GM19035 (cell line): ENCODE data around the gene ZC3H13.
"Not testable (repeated sequence)": the region's sequence is repeated elsewhere in the genome, so short reads cannot be mapped to it uniquely, and the experiment has no call there.

Source experiments
- ATAC-seq: cut with Tn5 transposase; IDR thresholded peaks from one replicate; pipeline ENCODE4 v1.9.1; 2021; ENCODE audit not compliant: unreplicated experiment

The ZC3H13 gene

DNA sequence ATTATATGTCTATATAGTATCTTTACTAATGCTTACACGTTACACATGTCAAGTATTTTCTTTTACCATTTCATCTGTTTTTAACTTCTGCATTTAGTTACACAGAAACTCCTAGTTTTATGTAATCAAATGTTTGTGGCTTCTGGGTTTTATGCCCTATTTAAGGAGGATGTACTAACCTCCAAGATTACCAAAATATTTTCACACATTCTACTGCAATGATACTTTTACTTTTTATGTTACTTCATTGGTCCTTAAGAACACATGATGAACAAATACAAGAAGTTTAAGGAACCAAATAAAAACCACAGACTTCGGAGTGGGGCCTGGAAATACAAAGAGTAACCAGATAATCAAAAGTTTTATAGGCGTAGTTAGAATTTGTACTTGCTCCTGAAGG, 37.2 kb downstream of the ZC3H13 start:
- ATAC-seq, result no peak

DNA sequence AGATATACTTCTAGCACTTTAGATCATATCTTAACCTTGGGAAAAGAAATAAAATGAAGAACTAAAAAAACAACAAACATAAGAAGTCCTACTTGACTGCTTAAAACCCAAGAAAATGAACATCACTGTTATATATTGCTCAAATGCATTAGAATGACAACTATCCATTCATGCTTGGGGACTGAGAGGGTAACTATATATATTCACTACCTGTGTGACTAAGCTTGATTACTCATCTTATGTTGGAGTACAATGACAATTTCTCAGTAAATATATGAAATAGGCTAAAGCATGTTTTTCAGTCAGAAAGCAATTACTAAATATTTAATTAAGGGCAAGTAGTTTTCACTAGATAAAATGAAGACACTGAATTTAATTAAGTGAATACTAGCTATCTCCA, 40.1 kb downstream of the ZC3H13 start:
- ATAC-seq, result no peak

DNA sequence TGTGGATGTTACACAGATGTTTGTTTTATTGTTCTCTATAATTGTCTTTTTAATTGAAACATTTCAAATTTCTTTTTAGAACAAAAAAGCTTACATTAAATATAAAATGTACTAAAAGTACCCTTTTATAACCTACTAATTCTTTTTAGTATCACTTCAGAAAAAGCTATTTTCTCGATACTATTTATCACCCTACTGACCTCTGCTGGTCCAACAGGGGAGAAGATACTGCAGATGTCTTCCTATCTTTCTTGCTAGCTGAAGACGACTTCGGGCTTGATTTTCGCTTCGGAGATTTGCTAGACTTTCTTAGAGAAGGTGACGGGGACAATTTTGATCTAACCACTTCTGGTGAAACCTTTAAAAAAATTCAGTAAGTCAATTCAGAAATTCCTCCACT, 42.4 kb downstream of the ZC3H13 start:
- no peak for ATAC-seq

DNA sequence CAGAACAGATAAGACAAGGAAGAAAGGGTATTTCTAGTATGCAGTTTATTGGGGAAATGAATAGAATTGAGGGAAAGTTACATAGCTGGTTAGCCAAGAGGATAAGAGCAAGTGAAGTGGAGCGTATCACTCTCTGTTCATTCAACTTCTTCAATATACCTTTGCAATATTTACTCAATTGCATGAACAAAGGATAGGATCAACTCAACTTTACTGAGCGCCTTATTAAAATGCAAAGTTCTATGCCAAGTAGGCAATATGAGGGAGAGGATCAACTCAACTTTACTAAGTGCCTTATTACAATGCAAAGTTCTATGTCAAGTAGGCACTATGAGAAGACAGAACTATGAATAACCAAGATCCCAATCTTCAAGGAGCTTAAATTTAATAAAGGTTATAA, 43.9 kb downstream of the ZC3H13 start:
- no peak for ATAC-seq

DNA sequence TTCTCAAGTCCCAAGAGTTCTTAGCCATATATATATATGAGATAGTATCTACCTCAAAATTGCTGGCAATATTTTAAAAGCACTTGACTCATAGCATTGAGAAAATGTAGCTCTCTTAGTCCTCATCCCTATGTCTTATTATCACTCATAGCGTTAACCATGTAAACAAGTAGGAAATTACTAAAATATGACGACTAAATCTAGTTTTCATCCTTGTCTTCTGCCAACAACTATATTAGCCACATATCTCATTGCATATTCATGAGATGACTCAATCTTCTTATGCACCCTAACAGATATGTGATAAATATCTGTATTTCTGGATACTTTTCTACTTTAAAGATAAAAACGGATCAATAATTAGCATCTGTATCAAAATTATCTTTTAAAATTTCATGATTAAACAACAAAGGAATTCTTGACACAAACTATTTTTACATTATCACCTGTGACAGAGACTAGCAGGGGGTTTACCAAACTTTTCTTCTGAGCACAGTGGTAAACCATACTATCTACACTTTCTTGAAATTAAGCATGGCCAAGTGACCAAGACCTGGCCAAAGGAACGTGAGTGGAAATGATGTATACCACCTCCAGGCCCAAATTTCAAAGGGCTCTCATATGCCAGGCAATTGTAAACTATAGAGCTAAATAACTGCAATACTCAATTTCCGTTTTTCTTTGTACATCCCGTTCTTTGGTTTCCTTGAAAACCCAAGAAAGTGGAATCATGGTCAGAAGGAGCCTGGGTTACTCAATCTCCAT, 45.7 kb downstream of the ZC3H13 start:
- no peak for ATAC-seq

DNA sequence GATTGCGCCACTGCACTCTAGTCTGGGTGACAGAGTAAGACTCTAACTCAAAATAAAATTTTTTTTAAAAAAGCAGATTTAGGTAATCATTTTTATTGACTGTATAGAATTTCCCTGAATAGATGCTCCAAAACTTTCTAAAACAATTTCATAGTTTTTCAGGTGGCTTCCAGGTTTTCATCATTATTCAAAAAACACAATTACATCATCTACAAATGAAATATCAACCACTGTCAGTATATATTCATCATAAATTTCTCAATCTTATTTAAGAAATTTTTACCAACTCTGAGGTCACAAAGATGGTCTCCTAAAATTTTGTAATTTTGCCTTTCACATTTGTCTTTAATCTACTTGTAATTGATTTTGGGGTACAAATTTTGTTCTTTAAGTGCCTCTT, 48.1 kb downstream of the ZC3H13 start:
- ATAC-seq, result no peak

DNA sequence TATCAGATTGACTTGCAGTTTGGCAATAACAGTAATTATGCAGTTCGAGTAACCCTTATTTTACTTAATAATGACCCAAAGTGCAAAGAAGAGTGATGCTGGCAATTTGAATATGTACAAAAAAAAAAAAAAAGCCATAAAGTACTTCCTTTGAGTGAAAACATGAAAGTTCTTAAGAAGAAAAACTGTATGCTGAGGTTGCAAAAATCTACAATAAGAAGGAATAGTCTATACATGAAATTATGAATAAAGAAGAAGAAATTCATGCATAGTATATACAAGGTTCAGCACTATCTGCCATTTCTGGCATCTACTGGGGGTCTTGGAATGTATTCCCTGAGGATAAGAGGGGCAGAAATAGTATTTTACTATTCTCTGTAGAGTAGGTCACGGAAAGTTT, 55.9 kb downstream of the ZC3H13 start:
- no peak for ATAC-seq

DNA sequence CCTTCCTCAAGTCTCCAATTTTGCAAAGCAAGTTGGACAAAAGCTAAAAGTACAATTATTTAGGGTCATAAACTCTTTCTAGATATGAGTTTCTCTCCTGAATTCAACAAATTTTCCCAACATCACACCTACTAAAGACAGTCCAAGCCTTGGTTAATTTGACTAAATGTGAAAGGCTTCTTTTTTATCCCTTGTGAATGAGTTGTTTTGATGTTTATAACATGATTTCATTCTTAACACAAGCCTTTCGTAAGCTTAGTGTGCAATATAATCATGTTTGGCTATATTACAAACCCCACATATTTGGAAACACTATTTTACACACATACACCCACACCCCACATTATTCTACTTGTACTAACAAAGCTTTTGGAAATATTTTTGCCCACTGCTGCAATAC, 57.3 kb downstream of the ZC3H13 start:
- no peak for ATAC-seq

DNA sequence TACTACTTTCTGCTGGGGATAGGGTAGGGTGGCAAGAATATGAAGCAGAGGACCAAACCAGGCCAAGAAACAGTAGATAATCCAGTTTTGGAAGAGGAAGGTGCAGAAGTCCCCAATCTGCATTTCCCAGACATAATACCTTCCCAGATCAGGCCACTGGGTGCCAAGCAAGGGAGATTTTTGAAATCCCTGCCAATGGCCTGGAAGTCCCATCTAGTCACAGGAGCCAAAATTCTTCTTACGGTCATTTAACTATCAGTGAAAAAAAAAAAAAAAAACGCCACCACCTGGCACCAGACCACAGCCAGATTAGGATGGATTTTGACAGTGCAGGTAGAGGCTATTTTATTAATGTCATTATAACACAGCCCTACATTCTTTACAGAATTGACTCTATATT, 57.8 kb downstream of the ZC3H13 start:
- no peak for ATAC-seq

DNA sequence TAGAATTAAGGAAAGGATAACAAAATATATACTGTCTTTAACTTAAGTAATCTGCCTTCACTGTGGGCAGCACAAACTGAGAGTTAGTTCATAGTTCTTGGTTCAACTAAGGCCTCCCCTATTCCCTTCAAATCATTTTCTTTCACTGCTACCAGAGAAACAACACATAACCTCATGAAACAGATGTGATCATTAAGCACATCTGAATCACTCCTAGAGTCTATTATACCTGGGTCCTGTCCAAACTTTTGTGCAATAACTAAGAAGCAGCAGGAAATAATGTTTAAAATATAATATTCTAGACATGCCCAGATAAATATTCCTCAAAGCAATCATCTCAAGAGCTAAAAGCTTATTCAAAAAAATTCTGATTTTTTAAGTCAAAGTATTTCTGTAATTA, 62.9 kb downstream of the ZC3H13 start:
- ATAC-seq, result no peak

DNA sequence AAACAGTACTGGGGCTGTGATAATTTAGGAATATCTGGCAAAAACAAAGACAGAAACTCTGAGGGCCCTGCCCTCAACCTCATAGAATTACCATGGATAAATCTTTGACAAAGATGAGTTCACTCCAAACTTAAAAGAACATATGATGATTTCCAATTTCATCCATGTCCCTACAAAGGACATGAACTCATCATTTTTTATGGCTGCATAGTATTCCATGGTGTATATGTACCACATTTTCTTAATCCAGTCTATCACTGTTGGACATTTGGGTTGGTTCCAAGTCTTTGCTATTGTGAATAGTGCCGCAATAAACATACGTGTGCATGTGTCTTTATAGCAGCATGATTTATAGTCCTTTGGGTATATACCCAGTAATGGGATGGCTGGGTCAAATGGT, 71.4 kb downstream of the ZC3H13 start:
- ATAC-seq, result not testable (repeated sequence)

DNA sequence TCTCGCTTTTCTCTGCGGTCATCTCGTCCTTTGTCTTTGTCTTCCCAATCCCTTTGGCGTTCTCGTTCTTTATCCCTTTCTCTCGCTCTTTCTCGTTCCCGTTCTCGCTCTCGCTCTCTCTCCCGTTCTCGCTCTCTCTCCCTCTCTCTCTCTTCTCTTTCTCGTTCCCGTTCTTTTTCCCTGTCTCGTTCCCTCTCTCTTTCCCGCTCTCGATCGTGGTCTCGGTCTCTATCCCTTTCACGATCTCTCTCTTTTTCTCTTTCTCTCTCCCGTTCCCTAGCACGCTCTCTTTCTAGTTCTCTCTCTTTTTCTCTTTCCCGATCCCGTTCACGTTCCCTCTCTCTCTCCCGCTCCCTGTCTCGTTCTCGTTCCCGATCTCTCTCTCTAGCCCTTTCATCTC, 77.2 kb downstream of the ZC3H13 start:
- no peak for ATAC-seq

DNA sequence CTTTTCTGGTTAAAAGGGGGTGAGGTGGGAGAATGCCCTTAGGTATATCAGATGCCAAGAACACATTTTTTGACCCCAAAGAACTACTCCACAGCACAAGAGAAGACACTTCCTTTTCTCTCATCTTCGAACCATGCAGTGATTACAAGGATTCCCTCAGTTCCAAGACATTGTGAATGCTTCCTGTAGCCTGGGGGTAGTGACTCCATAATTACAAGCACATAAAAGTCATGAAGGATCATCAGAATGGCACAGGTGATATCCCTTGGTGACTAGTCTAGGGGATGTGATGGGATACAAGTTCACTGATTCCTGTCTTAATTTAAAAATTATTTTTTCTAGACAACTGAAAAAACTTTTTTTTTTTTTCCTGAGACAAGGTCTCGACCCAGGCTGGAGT, 78.0 kb downstream of the ZC3H13 start:
- ATAC-seq, result no peak

DNA sequence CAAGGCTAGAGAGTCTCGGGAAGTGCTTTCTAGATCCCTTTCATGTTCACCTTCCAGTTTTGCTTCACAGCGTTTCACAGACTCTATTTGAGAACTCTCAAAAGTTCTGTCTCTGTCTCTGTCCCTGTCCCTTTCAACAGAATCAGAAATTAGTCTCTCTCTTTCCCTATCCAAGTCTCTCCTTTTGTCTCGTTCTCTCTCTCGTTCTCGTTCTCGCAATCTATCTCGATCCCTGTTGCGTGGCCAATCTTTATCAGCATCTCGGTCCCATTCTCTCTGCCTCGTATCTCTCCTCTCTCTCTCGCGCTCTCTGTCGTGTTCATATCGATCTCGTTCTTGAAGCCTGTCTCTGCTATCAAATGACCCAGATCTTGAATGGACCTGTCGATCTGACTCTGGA, 85.0 kb downstream of the ZC3H13 start:
- ATAC-seq, result no peak

DNA sequence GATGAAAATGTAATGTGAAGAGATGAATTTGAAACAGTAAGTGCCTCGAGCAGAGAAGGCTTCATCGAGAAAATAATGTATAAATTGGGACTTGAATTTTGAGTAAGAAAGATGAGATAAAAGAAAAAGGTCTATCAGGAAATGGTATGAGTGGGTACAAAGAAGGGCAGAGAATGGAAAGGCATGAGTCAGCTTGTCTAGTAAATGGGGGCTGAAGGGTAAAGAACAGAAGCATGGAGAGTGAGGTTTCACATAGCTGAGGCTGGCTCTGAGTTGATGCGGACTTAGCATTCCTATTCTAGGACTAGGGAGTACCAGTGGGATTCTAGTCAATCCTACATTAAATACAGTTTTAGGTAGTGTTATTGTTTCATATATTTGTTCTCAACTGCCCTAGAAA, 85.8 kb downstream of the ZC3H13 start:
- no peak for ATAC-seq

DNA sequence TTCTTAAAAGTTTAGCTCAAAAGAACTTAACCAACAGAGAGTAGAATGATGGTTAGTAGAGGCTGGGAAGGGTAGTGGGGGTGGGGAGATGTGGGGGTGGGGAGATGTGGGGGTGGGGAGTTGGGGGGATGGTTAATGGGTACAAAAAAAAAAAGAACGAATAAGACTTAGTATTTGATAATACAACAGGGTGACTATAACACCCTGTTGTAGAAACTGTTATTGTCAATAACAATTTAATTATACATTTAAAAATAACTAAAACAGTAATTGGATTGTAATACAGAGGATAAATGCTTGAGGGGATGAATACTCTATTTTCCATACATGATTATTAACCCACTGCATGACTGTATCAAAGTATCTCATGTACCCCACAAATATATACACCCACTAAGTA, 91.1 kb downstream of the ZC3H13 start:
- ATAC-seq, result no peak

DNA sequence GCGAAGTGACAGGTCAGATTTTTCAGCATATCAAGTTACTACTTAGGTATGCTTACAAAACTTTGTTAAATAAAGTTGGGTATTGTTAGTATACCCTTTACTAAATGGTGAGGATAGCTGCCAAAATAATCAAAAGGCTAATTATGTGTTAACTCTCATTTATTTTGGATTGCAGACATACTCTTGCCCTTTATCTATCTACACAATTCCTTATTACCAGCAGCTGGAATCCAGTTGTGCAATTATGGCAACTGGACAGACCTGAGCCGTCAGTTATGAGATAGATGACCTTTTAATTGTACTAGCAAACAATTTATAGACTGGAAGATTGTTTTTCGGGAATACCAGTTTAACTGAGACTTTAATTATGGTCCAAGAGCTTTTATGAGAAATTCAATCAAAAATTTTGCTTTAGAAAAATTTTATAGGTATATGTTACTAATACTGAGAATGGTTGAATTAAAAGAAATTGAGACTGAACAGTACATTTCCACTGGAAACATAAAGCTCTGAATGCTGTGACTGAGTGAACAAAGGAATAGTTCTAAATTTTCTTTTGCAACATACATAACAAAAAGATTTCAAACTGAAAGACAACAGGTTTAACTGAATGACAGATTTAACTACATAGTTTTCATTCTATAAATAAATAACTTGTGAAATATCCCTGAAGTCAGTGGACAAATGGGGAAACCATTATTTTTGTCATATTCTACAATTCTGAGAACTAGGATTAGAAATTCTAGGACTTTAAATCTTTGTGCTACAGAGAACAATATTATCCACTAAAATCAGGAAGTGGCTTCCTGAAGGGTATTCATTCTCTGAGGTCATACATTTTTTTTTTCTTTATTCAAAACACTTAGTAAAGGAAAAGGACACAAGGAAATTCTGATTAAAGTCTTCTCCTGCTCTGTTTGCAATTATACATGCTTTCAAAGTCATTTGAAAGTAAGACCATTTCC, 97.4 kb downstream of the ZC3H13 start:
- no peak for ATAC-seq

DNA sequence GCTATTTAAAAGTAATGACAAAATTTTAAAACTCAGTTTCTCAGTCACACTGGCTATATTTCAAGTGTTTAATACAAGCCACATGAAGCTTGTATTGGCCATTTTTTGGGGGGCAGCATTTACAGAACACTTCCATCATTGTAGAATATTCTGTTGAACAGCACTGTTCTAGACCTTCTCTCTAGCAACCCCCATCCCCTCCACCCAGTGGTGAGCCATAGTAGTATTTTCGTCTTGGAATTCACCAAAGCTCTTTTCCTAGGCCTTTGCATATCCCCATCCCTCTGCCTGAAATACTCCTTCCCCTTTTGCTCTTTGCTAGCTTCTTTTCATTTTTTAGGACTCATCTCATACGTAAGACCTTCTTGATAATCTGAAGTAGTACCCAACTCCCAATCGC, 99.5 kb downstream of the ZC3H13 start:
- ATAC-seq, result no peak

DNA sequence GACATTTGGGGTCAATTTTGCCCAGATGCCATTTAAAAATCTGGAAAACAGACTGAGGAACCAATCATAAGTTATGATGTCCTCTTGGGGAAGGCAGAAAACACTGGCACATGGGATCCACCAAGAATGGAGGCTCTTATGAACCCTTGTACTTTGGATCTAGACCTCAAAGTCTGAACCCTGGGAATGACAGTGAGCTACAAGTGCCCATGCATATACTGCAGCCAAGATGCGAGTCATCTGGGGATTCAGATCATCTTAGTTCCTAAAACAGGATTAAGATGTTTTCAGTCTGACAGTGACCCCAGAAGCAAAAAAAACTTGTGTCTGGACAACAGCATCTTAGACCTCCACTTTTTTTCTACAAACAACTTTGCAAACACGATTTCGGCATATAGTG, 100.8 kb downstream of the ZC3H13 start:
- no peak for ATAC-seq

DNA sequence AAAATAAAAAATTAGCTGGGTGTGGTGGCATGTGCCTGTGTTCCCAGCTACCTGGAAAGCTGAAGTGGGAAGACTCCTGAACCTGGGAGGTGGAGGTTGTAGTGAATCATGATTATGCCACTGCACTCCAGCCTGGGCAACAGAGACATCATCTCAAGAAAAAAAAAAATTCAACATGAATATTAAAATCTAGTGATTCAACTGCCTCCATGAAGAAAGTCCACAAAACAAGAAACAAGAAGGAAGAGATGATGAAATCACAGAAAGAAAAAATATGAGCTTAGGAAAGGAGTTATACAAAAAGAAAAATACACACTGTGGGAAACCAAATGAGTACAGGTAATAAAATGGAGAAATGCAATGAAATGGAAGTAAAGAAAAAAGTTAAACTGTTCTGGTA, 101.4 kb downstream of the ZC3H13 start:
- ATAC-seq, result no peak

DNA sequence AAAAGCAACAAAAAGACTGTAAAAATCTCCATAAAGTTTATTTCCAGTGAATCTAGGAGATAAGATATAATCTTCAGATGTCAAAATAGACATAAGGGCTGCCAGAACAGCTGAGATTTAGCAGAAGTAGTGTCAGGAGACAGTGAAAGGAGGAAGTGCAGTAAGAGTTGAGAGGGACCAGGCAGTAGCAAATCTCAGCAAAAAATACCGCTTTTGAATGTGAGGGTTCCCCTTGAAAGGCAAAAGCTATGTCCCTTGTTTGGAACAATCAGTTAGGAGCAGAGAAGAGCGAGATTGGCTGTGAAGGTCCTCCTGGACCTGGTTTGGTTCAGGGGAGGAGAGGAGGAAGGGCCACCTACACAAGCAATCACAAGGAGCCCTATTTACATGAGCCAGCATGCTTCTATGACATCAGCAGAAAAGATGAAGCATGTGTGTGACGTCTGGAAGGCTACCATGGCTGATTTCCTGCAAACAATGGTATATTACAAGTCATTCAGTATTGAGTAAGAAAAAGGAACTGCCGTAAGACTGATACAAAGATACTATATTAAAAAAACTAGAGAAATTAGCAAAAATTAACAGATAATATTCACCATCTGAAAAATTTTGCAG, 102.1 kb downstream of the ZC3H13 start:
- no peak for ATAC-seq

DNA sequence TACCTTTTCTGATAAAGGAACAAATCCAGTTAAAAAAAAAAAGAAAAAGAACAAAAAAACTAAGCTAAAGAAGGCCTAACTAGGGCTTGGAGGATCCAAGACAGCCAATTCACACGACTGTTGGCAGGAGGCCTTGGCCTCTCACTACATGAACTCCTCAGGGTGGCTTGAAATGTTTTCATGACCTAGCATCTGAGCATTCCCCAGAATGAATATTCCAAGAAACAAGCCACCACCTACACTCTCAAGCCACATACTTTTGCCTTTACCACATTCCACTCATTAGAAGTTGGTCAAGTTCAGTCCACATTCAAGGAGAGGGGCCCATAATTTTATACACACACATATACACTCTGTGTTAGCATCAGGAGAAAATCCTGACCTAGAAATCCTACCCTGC, 103.4 kb downstream of the ZC3H13 start:
- ATAC-seq, result no peak
